MCF 10A (cell line): ENCODE measurements around the gene TNFSF10. TPM values are rescaled to one million over a fixed set of nuclear protein-coding genes. Genes with fewer than 3 reads are reported as not detected.

Source experiments
- BruUV-seq: library from RNA; stranded (reverse); fragments of 400-500 nt; replicated peaks from 2 replicates; lab custom pipeline; 2021; lab: Mats Ljungman, UMichigan
- CTCF ChIA-PET: fragments of 300-600 bp; sonication (Branson Sonifier 250); formaldehyde crosslinking; extraction: SDS; loops from one replicate; lab custom pipeline; 2021; ENCODE audit warnings: antibody characterized with exemption, inconsistent platforms; lab: Yijun Ruan, JAX
- POLR2A ChIA-PET: fragments of 300-600, 350-650 bp; sonication (Branson Sonifier 250); formaldehyde crosslinking; extraction: SDS; loops from one replicate; lab custom pipeline; 2020; ENCODE audit warnings: antibody characterized with exemption, inconsistent platforms; lab: Yijun Ruan, JAX
- DNase-seq: peaks from one replicate; pipeline ENCODE4 v3.0.0-alpha.2; 2018; ENCODE audit not compliant: unreplicated experiment
- H3K27ac Mint-ChIP-seq: one replicate; pipeline ENCODE4 v1.8.0; 2022; ENCODE audit warnings: mild to moderate bottlenecking, low read depth, mixed read lengths; ENCODE audit not compliant: unreplicated experiment
- H3K27me3 Mint-ChIP-seq: one replicate; pipeline ENCODE4 v1.8.0; 2022; ENCODE audit warnings: mixed read lengths; ENCODE audit not compliant: insufficient read depth, unreplicated experiment
- H3K36me3 Mint-ChIP-seq: one replicate; pipeline ENCODE4 v1.8.0; 2022; ENCODE audit warnings: mild to moderate bottlenecking, moderate library complexity, mixed read lengths; ENCODE audit not compliant: insufficient read depth, unreplicated experiment
- H3K4me1 Mint-ChIP-seq: one replicate; pipeline ENCODE4 v1.8.0; 2022; ENCODE audit warnings: mixed read lengths; ENCODE audit not compliant: insufficient read depth, unreplicated experiment
- H3K4me3 Mint-ChIP-seq: one replicate; pipeline ENCODE4 v1.8.0; 2022; ENCODE audit warnings: mild to moderate bottlenecking, moderate library complexity, mixed read lengths; ENCODE audit not compliant: unreplicated experiment
- H3K9me3 Mint-ChIP-seq: one replicate; pipeline ENCODE4 v1.8.0; 2022; ENCODE audit warnings: mixed read lengths; ENCODE audit not compliant: unreplicated experiment
- CTCF ChIP-seq: fragments of 200-600 bp; IDR thresholded peaks from one replicate; pipeline ENCODE4 v1.8.0; 2022; ENCODE audit warnings: antibody characterized with exemption, mild to moderate bottlenecking; ENCODE audit not compliant: unreplicated experiment
- intact Hi-C: fragments of 100-400 bp; cut with micrococcal nuclease; formaldehyde crosslinking; loops from 2 replicates; pipeline ENCODE4 v1.14.1; 2022
- total RNA-seq: library from RNA; stranded (reverse); gene quantifications from 2 replicates; pipeline ENCODE4 v1.2.3, GENCODE V29; 2022

Gene TNFSF10
- total RNA-seq, 1 experiment from 2014 or later, result 0.54 TPM

- Mint-ChIP-seq H3K27ac (no peak overlapping the region), H3K9me3 (no peaks in the 10 kb centered on the region), H3K4me3 (no peak overlapping the region), H3K36me3 (no peaks in the 10 kb centered on the region), H3K4me1 (peaks cover 10% of the 10 kb centered on the region), H3K27me3 (no peaks in the 10 kb centered on the region)
- intact Hi-C loops, result no loop called here
- TF ChIP-seq CTCF, result no peak
- no peak for DNase-seq
- ChIA-PET POLR2A (interaction anchor here (0.6 kb wide), 1 partner anchor 118 kb away, joined by 4 read pairs; no protein-coding TSS in a partner anchor), CTCF (interaction anchor here (1.1 to 1.4 kb wide), 2 partner anchors 12 to 133 kb away, joined by 3 read pairs; no protein-coding TSS in a partner anchor)
- BruUV-seq, result no TSS peak
Measured at GRCh38 chr3:172464306-172464705, 58.9 kb downstream of the TNFSF10 start.

GRCh38 chr3:172461530-172462138 lies 61.6 kb downstream of the TNFSF10 start:
- CTCF ChIA-PET, result interaction anchor here (0.6 to 2.7 kb wide), 27 partner anchors 9 to 274 kb away, joined by 3 to 19 read pairs (median 4); no protein-coding TSS in a partner anchor
- Mint-ChIP-seq H3K4me3 (no peak overlapping the region), H3K27ac (no peak overlapping the region), H3K9me3 (no peaks in the 10 kb centered on the region), H3K36me3 (no peaks in the 10 kb centered on the region), H3K4me1 (peaks cover under 1% of the 10 kb centered on the region), H3K27me3 (no peaks in the 10 kb centered on the region)
- POLR2A ChIA-PET, result interaction anchor here (0.9 kb wide), 1 partner anchor 25 kb away, joined by 3 read pairs; no protein-coding TSS in a partner anchor
- no TSS peak for BruUV-seq
- intact Hi-C loops, result no loop called here
- peak; percentile 77 for TF ChIP-seq CTCF
- DNase-seq, result peak; percentile 59

GRCh38 chr3:172456404-172456803 lies 66.8 kb downstream of the TNFSF10 start:
- intact Hi-C loops, result no loop called here
- H3K36me3 Mint-ChIP-seq, result no peaks in the 10 kb centered on the region
- CTCF ChIA-PET, result no interaction called here
- BruUV-seq, result no TSS peak
- H3K4me1 Mint-ChIP-seq, result no peaks in the 10 kb centered on the region
- no peak for DNase-seq
- H3K27ac Mint-ChIP-seq, result no peak overlapping the region
- H3K9me3 Mint-ChIP-seq, result no peaks in the 10 kb centered on the region
- H3K27me3 Mint-ChIP-seq, result no peaks in the 10 kb centered on the region
- POLR2A ChIA-PET, result no interaction called here
- no peak overlapping the region for H3K4me3 Mint-ChIP-seq
- no peak for TF ChIP-seq CTCF

Other genes starting within 250 kb of the TNFSF10 start
- gene GHSR, start 75.0 kb downstream of the TNFSF10 start, total RNA-seq, result not detected in 2 replicates
- 27.8 and 28.8 TPM in 2 replicates for gene NCEH1, start 187.6 kb upstream of the TNFSF10 start, total RNA-seq
- 54.8 and 63.9 TPM in 2 replicates for gene ECT2, start 227.3 kb upstream of the TNFSF10 start, total RNA-seq